GM12875 (cell line): ENCODE measurements around the gene AGAP1.

Source experiments
- H3K4me3 ChIP-seq: one replicate; pipeline ENCODE4 v1.5.1; 2011; ENCODE audit warnings: low read depth, low read length, control low read depth
- CTCF ChIP-seq: IDR thresholded peaks from 2 replicates; pipeline ENCODE4 v1.5.1; 2011; ENCODE audit warnings: low read depth, mild to moderate bottlenecking, control low read depth, inconsistent platforms, low read length, moderate library complexity, borderline replicate concordance; ENCODE audit not compliant: insufficient read depth

The AGAP1 gene

DNA sequence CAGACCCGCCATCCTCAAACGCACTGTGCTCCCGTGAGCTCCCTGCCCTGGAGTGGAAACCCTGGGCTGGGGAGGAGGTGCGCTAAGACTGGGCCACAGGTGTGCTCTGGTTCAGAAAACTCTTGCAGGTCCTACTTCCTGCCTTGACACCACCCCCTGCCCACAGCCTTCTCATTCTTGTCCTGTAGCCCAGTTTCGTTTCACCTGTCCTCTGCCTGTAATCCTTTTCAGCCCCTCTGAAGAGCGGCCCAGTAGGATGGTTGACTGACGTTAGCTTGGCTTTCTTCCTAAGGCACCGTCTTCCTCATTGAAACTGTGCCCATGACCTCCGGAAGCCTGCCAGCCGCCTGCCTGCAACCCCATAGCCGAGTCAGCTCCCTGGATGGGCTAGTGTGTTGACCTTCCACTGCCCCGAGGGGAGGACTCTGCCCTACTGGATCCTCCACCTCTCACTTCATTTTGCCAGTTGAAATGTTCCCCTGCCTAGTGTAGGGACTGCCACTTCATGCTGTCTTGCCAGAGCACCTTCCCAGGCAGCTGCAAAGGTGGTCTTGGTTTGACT lies 116.9 kb downstream of the AGAP1 start:
- no peak for TF ChIP-seq CTCF
- H3K4me3 ChIP-seq: no peak overlapping the region

DNA sequence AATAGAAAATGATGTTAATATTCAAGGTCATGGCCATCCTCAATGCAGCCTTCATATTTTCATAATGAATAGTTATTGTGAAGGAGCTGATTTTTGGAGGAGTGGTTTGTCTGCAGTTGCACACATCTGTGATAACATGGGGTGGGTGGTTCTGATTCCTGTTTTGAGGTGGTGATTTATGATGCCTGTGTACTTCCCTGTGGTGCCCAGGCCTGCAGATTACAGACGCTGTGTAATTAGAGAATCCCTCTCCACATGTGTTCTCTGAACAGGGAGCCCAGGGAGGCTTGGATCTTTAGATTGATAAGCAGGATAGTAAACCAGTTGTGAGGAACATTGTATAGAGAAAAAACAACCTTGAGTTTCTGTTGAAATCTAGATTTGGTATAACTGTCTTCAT lies 117.5 kb downstream of the AGAP1 start:
- no peak overlapping the region for H3K4me3 ChIP-seq
- no peak for TF ChIP-seq CTCF

DNA sequence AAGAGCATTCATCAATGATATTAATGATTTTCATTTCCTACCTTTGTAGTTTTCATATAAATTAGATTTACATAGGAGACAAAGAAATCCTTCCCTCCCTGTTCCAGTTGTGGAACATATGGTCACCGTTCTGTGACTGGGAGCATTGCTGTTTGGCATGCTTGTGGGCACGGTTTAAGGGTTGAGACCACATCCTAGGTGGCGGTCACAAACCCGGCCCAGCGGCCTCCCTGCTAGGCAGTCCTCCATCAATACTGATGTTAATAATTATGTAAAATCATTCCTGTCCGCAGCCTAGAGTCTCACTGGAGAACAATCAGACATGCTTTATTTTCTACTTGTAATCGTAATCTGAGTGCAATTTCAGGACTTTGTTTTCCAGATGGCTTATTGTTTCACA lies 117.9 kb downstream of the AGAP1 start:
- H3K4me3 ChIP-seq: no peak overlapping the region
- no peak for TF ChIP-seq CTCF

DNA sequence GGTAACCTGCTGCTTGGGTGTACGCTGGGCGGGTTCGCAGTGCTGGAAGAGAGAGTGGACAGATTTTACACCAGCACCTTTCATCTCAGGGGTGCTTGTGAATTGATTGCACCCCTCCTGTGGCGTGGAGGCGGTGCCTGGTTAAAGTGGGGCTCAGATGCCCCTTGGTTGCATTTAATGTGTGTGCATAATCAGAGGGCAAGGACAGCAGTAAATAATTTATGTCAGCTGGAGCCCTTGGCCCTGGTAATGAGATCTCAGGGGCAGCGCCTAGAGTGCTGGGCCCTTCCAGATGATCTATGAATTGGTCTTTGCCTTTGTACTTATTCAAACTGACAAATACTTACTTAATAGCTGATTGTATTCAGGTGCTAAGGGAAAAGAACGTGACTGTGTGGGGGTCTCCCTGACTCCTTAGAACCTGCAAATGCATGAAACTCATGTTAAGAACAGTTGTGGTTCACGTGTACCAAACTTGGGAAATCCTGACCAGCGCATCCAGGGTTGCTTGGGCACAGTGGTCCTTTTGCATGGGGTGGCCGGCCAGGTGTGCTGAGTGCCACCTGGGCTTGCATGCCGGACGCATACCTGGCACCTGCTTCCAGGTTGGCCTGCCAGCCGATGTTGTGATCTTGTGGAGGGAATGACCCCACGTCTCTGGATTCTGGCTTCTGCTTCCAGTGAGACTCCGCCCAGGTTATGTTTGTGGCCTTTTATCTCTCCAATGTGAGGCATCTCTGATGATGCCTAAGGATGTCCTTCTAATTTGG lies 118.5 kb downstream of the AGAP1 start:
- TF ChIP-seq CTCF: no peak
- H3K4me3 ChIP-seq: no peak overlapping the region

GRCh38 chr2:235613649-235614048 lies 119.8 kb downstream of the AGAP1 start:
- H3K4me3 ChIP-seq: no peak overlapping the region
- no peak for TF ChIP-seq CTCF

DNA sequence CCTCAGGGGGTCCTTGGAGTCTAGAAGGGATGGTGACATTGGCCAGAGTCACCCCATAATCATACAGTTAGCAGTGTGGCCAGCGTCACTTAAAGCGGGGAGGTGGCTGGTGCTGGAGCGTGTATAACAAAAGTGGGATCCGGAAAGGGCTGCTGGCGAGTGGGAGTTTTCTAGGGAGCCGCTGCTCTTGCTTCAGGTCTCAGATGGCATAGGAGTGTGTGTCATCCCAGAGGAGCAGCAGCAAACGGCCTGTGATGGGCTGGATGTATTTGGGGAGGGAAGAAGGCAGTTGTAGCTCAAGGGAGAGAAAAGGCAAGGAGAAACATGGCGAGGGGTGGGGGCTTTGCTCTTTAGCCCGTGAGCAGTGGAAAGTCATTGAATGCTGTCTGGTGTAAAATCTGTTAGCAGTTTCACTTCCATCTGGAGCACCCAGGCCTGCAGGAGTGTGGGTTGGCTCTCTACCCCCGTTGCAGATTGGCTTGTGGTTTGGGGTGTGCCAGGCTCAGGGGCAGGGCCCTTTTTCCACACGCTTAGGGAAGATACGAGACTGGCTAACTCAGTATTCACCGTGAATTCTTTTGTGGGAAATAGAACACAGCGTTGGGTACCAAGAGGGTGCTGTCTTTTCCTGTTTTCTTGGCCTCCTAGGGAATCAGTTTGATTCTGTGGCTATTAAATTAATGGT lies 120.5 kb downstream of the AGAP1 start:
- no peak for TF ChIP-seq CTCF
- no peak overlapping the region for H3K4me3 ChIP-seq
